Measurements from ENCODE around the gene STAT1. TPM values are rescaled to one million over a fixed set of nuclear protein-coding genes. Genes with fewer than 3 reads are reported as not detected.

The STAT1 gene
- 100 to 1,000 TPM; 293 to 311 TPM for total RNA-seq

GRCh38 chr2:191013932-191014652 is at the start of gene STAT1:
TSS of gene STAT1 (minus strand) at chr2:191014171. CDS start at chr2:191010003, 4,168 bp downstream.
- H3K9me3 Mint-ChIP-seq: peaks cover 12% of the 10 kb centered on the region
- TF ChIP-seq, protein P1, sequence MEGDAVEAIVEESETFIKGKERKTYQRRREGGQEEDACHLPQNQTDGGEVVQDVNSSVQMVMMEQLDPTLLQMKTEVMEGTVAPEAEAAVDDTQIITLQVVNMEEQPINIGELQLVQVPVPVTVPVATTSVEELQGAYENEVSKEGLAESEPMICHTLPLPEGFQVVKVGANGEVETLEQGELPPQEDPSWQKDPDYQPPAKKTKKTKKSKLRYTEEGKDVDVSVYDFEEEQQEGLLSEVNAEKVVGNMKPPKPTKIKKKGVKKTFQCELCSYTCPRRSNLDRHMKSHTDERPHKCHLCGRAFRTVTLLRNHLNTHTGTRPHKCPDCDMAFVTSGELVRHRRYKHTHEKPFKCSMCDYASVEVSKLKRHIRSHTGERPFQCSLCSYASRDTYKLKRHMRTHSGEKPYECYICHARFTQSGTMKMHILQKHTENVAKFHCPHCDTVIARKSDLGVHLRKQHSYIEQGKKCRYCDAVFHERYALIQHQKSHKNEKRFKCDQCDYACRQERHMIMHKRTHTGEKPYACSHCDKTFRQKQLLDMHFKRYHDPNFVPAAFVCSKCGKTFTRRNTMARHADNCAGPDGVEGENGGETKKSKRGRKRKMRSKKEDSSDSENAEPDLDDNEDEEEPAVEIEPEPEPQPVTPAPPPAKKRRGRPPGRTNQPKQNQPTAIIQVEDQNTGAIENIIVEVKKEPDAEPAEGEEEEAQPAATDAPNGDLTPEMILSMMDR (IDR thresholded peaks at IDR 0.05): no peak
- intact Hi-C loops (cut with micrococcal nuclease): loop anchor here (1.0 to 5.0 kb wide), 3 partner anchors 8 to 132 kb away; partner anchors contain the start of gene GLS
- no peaks in the 10 kb centered on the region for H3K27me3 Mint-ChIP-seq
- DNase-seq (peak; percentile 95), ATAC-seq (peak; percentile 84)
- H3K36me3 Mint-ChIP-seq (ENCODE audit: low read depth): peaks cover 20% of the 10 kb centered on the region
- H3K4me1 Mint-ChIP-seq (ENCODE audit: low read depth): peaks cover 36% of the 10 kb centered on the region
- H3K27ac Mint-ChIP-seq: no peak within 1 kb of the TSS
- ChIA-PET CTCF (interaction anchor here (0.5 to 2.0 kb wide), 5 partner anchors 11 to 204 kb away, joined by 3 to 6 read pairs (median 3); no protein-coding TSS in a partner anchor), POLR2A (interaction anchor here (0.8 to 7.9 kb wide), 21 partner anchors 12 to 664 kb away, joined by 3 to 178 read pairs (median 3); partner anchors contain the start of genes GLS and STAT4)
- no peak within 1 kb of the TSS for H3K4me3 Mint-ChIP-seq

DNA sequence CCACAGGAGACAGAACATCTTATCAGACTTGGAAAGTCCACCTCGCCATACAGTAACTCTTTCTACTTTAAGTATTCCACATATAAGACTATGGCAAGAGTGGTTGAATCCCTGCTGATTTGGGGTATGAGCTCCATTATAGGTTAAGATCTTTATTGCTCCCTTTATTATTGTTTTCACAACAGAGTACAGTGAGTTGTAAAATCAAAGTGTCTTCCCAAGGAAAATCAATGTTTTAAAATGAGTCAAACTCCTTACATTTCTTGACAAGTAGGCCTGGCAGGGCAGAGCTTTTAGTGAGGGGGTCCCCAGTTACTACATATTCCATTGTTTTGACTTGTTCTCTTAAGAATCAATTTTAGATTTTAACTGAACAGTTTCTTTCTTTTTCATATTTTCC is 49.6 kb upstream of the STAT1 start:
- H3K27ac Mint-ChIP-seq: peak overlapping the region; percentile 72
- TF ChIP-seq, protein P1 (IDR thresholded peaks at IDR 0.05): no peak
- H3K27me3 Mint-ChIP-seq: no peaks in the 10 kb centered on the region
- H3K4me3 Mint-ChIP-seq: peak overlapping the region; percentile 43
- H3K36me3 Mint-ChIP-seq (ENCODE audit: low read depth): peaks cover 66% of the 10 kb centered on the region
- ChIA-PET POLR2A (interaction anchor here (2.2 to 5.1 kb wide), 5 partner anchors 43 to 615 kb away, joined by 6 to 43 read pairs (median 16); partner anchors contain the start of genes NABP1 and STAT4), CTCF (interaction anchor here (0.7 to 6.7 kb wide), 7 partner anchors 12 to 95 kb away, joined by 3 to 72 read pairs (median 4); no protein-coding TSS in a partner anchor)
- ATAC-seq: no peak
- no peaks in the 10 kb centered on the region for H3K9me3 Mint-ChIP-seq
- H3K4me1 Mint-ChIP-seq (ENCODE audit: low read depth): peaks cover 77% of the 10 kb centered on the region
- intact Hi-C loops (cut with micrococcal nuclease): no loop called here
- DNase-seq: no peak

GRCh38 chr2:191061381-191061980 is 47.5 kb upstream of the STAT1 start:
- Mint-ChIP-seq H3K36me3 (ENCODE audit: low read depth) (peaks cover 64% of the 10 kb centered on the region), H3K9me3 (no peaks in the 10 kb centered on the region), H3K4me1 (ENCODE audit: low read depth) (peaks cover 64% of the 10 kb centered on the region), H3K4me3 (peak overlapping the region; percentile 25), H3K27ac (peak overlapping the region; percentile 92), H3K27me3 (no peaks in the 10 kb centered on the region)
- POLR2A ChIA-PET: interaction anchor here (0.7 to 5.1 kb wide), 9 partner anchors 41 to 132 kb away, joined by 3 to 30 read pairs (median 4); partner anchors contain the start of gene STAT4
- intact Hi-C loops (cut with micrococcal nuclease): no loop called here
- TF ChIP-seq, protein P1 (IDR thresholded peaks at IDR 0.05): no peak
- DNase-seq: peak; percentile 56
- CTCF ChIA-PET: interaction anchor here (1.0 to 6.7 kb wide), 9 partner anchors 9 to 104 kb away, joined by 3 to 72 read pairs (median 8); no protein-coding TSS in a partner anchor
- peak; percentile 38 for ATAC-seq

GRCh38 chr2:191059308-191059707 is 45.3 kb upstream of the STAT1 start:
- peak overlapping the region; percentile 17 for H3K27ac Mint-ChIP-seq
- ChIA-PET POLR2A (interaction anchor here (1.0 to 1.6 kb wide), 2 partner anchors 48 to 91 kb away, joined by 4 to 6 read pairs; partner anchors contain the start of gene STAT4), CTCF (interaction anchor here (0.9 to 16.6 kb wide), 4 partner anchors 9 to 102 kb away, joined by 3 to 643 read pairs (median 6); no protein-coding TSS in a partner anchor)
- no peak overlapping the region for H3K4me3 Mint-ChIP-seq
- no peaks in the 10 kb centered on the region for H3K9me3 Mint-ChIP-seq
- TF ChIP-seq, protein P1 (IDR thresholded peaks at IDR 0.05): no peak
- intact Hi-C loops (cut with micrococcal nuclease): loop anchor here (10.0 kb wide), 1 partner anchor 465 kb away; no protein-coding TSS in a partner anchor
- DNase-seq (no peak), ATAC-seq (peak; percentile 54)
- H3K4me1 Mint-ChIP-seq (ENCODE audit: low read depth): peaks cover 66% of the 10 kb centered on the region
- peaks cover 57% of the 10 kb centered on the region for H3K36me3 Mint-ChIP-seq (ENCODE audit: low read depth)
- H3K27me3 Mint-ChIP-seq: no peaks in the 10 kb centered on the region

All from activated CD8-positive, alpha-beta T cell treated with anti-CD3 and anti-CD28 coated beads for 36 hours (primary cell).